HEK293T (cell line): ENCODE results near the gene RASSF3.

Experiments
- BHLHE40 ChIP-seq: fragments of 450-650 bp; IDR thresholded peaks from 2 replicates; pipeline ENCODE4 v1.6.1; 2016; ENCODE audit warnings: mild to moderate bottlenecking, moderate library complexity, borderline replicate concordance
- ELF4 ChIP-seq: fragments of 450-650 bp; IDR thresholded peaks from 2 replicates; pipeline ENCODE4 v1.6.1; 2017; ENCODE audit warnings: antibody characterized with exemption
- FOXA1 ChIP-seq: fragments of 450-650 bp; IDR thresholded peaks from 2 replicates; pipeline ENCODE4 v1.6.1; 2016; ENCODE audit warnings: mild to moderate bottlenecking
- FOXK2 ChIP-seq: fragments of 450-650 bp; IDR thresholded peaks from 2 replicates; pipeline ENCODE4 v1.6.1; 2016; ENCODE audit warnings: mild to moderate bottlenecking
- FOXM1 ChIP-seq: fragments of 450-650 bp; IDR thresholded peaks from 2 replicates; pipeline ENCODE4 v1.6.1; 2017; ENCODE audit warnings: mild to moderate bottlenecking, borderline replicate concordance
- HDGF ChIP-seq: fragments of 450-650 bp; IDR thresholded peaks from 2 replicates; pipeline ENCODE4 v1.6.1; 2017; ENCODE audit warnings: antibody characterized with exemption, borderline replicate concordance
- NFRKB ChIP-seq: fragments of 450-650 bp; IDR thresholded peaks from 2 replicates; pipeline ENCODE4 v1.6.1; 2016; ENCODE audit warnings: mild to moderate bottlenecking, moderate library complexity
- PKNOX1 ChIP-seq: fragments of 450-650 bp; IDR thresholded peaks from 2 replicates; pipeline ENCODE4 v1.6.1; 2016
- SP1 ChIP-seq: fragments of 450-650 bp; IDR thresholded peaks from 2 replicates; pipeline ENCODE4 v1.6.1; 2017
- ZNF384 ChIP-seq: fragments of 450-650 bp; IDR thresholded peaks from 2 replicates; pipeline ENCODE4 v1.6.1; 2016

DNA sequence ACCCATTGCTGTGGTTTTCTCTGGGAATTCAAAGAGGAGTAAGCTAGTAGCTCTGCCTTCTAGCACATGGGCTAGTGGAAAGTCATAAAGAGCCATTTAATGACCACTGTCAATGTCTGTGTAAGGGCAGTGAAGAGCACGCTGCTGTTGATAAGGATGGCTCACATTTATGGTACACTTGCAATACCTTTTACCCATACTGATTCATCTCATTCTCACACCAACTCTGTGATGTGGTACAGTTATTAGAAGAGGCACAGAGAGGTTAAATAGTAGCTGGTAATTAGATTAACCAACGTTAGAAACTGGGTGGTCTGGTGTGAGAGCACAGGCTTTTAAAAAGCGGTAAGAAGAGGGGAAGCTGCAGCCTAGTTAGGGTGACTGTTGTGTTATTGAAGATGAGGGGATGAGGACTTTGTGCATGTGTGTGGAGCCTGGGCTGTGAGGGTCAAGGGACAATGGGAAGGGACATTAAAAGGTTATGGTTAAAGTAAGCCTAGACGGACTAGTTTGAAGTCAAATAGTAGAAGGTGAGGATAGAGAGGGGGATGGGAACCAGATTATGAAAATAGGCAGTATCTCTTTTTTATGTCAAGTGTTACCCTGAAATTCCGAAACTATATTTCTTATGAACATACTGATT lies 25.2 kb downstream of the RASSF3 start:
- TF ChIP-seq ELF4 (no peak), ZNF384 (no peak), FOXK2 (no peak), HDGF (no peak), PKNOX1 (no peak), FOXA1 (no peak), NFRKB (no peak), SP1 (no peak), BHLHE40 (no peak), FOXM1 (no peak)
